Fibroblast of lung (primary cell): Measurements from ENCODE around the gene PPP2R5D.

Experiments used
- CTCF ChIP-seq, 2 donors: IDR thresholded peaks in 1 of 2; conservative IDR thresholded peaks in 1 of 2; 1 replicate in 1 of 2; 2 replicates in 1 of 2; pipeline ENCODE4 v1.5.1; 2011 to 2012; ENCODE audit warnings: low read length in 2 of 2, control low read depth in 1 of 2, inconsistent platforms in 1 of 2, low read depth in 1 of 2, mild to moderate bottlenecking in 1 of 2
- EZH2 ChIP-seq: IDR thresholded peaks from 2 replicates; pipeline ENCODE4 v1.5.1; 2012; ENCODE audit warnings: low read length, control low read depth, mild to moderate bottlenecking; ENCODE audit errors: missing control alignments

DNA sequence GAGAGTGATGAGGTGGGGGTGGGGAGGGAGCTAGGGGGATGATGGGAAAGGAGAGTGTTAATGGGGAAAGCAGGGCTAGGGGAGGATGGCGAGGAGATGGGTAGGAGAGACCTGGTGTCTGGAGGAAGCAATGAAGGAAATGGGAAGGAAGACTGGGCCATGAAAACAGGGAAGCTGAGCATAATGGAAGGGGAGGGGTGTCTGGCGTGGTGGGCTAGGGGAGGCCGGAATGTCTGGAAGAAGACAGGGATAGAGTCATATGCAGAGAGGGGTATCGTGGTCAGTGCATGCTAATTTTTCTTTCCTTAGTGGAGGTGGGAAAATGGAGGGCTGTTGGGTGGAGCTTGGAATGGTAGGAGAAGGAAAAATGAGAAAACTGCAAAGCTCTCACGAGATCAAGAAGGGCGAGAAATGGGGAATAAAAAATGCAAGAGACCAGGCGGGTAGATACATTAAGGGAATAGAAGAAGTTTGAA is 30.1 kb downstream of the PPP2R5D start:
- TF ChIP-seq EZH2 (no peak), CTCF (conservative IDR thresholded peaks at IDR 0.05 in 1 of 2, IDR thresholded peaks at IDR 0.05 in 1 of 2; ENCODE audit: low read depth in 1 of 2, low read length in 2 of 2) (no peak)
